ENCODE results near the gene CAVIN2.

DNA sequence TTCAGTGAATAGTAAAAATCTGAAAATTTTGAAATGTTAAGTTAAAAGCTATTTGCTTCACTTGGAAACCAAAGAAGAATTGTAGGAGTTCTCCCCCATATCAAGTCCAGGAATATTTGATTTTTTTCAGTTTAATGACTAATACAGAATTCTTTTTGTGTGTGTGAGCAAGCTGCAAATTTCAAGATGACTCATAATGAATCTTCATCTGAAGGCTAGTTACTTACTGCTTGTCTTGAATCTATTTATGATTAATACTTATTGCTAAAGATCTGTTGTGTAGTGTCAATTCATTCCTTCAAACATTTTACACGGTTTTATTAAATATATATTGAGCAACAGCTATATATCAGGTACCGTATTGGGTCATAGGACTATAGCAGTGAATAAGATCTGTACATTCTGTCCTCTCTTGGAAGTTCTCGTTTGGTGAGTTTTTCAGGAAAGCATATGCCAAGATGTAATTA is 47.8 kb upstream of the CAVIN2 start:
- TF ChIP-seq, protein P1, sequence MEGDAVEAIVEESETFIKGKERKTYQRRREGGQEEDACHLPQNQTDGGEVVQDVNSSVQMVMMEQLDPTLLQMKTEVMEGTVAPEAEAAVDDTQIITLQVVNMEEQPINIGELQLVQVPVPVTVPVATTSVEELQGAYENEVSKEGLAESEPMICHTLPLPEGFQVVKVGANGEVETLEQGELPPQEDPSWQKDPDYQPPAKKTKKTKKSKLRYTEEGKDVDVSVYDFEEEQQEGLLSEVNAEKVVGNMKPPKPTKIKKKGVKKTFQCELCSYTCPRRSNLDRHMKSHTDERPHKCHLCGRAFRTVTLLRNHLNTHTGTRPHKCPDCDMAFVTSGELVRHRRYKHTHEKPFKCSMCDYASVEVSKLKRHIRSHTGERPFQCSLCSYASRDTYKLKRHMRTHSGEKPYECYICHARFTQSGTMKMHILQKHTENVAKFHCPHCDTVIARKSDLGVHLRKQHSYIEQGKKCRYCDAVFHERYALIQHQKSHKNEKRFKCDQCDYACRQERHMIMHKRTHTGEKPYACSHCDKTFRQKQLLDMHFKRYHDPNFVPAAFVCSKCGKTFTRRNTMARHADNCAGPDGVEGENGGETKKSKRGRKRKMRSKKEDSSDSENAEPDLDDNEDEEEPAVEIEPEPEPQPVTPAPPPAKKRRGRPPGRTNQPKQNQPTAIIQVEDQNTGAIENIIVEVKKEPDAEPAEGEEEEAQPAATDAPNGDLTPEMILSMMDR (IDR thresholded peaks at IDR 0.05) = no peak
- TF ChIP-seq POLR2AphosphoS5 (IDR thresholded peaks at IDR 0.05) (no peak), EP300 (IDR thresholded peaks at IDR 0.05) (no peak)

Measured in upper lobe of left lung (tissue), 4 donors.